ENCODE results near the gene TRMT10C. TPM values are rescaled to one million over a fixed set of nuclear protein-coding genes. Genes with fewer than 3 reads are reported as not detected.

TRMT10C gene
- total RNA-seq = 32.7 and 36.4 TPM in 2 replicates

GRCh38 chr3:101561630-101562328 is at the start of gene TRMT10C:
Gene TRMT10C, plus strand, starts transcription at chr3:101561868. Its CDS starts 2,914 bp downstream, at chr3:101564782.

GRCh38 chr3:101512646-101513418 is 48.8 kb upstream of the TRMT10C start, which contains the start of gene SENP7:
Gene SENP7, minus strand, starts transcription at chr3:101513212. Its CDS starts 82 bp downstream, at chr3:101513130.

GRCh38 chr3:101573449-101574387 is 12.1 kb downstream of the TRMT10C start, which contains the start of gene PCNP:
Gene PCNP, plus strand, starts transcription at chr3:101574180. Its CDS starts 36 bp downstream, at chr3:101574216.

Small RNAs within 50 kb of the gene (small RNA-seq; reads per million reads assigned to genes)
- not detected for gene RNU6-1256P

Other genes starting within 250 kb of the TRMT10C start
- gene IMPG2, start 241.3 kb upstream of the TRMT10C start, total RNA-seq = under 0.01 and 0.20 TPM in 2 replicates
- 8.0 and 8.8 TPM in 2 replicates for gene SENP7, start 48.7 kb upstream of the TRMT10C start, total RNA-seq
- gene PCNP, start 12.3 kb downstream of the TRMT10C start, total RNA-seq = 71.6 and 77.2 TPM in 2 replicates
- gene ZBTB11, start 115.3 kb downstream of the TRMT10C start, total RNA-seq = 25.4 and 32.3 TPM in 2 replicates
- 2,130 and 2,750 TPM in 2 replicates for gene RPL24, start 124.8 kb downstream of the TRMT10C start, total RNA-seq
- 11.4 and 21.1 TPM in 2 replicates for gene CEP97, start 162.7 kb downstream of the TRMT10C start, total RNA-seq
- gene NXPE3, start 217.3 kb downstream of the TRMT10C start, total RNA-seq = 5.9 and 8.8 TPM in 2 replicates

Measured in subcutaneous preadipocyte (primary cell).